Right forelimb (tissue), 1 donor: Measurements from ENCODE around the gene PRKG1.
"Not testable (repeated sequence)": the region's sequence is repeated elsewhere in the genome, so short reads cannot be mapped to it uniquely, and the experiment has no call there.

Experiments
- DNase-seq: peaks from one replicate; pipeline ENCODE4 v3.0.0-alpha.2; 2018

The PRKG1 gene

DNA sequence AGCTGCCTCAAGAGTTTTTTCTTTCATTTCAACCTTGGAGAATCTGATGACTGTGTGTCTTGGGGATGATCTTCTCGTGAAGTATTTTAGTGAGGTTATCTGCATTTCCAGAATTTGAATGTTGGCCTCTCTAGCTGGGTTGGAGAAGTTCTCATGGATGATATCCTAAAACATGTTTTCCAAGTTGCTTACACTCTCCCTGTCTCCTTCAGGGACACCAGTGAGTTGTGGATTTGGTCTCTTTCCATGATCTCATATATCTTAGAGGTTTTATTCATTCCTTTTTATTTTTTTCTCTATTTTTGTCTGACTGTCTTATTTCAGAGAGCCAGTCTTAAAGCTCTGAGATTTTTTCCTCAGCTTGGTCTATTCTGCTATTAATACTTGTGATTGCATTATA is 907.4 kb downstream of the PRKG1 start:
- DNase-seq, result no peak

DNA sequence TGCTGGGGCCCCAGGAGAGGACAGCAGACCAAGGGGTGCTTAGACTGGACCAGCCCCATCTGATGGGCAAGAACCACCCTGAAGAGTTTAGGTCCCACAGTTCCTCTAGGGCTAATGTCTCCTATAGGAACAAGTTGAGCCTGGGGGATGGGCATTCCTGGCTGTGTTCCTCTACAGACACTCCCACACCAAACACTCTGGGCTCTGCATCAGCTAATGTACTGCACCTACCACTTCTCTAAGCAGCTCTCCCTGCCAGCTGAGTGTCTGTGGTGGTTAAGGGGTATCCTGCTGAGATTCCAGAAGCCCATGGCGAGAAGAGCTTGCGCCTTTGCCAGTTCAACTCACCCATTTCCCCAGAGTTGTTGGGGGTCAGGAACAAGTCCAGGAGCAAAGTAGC is 909.2 kb downstream of the PRKG1 start:
- no peak for DNase-seq

DNA sequence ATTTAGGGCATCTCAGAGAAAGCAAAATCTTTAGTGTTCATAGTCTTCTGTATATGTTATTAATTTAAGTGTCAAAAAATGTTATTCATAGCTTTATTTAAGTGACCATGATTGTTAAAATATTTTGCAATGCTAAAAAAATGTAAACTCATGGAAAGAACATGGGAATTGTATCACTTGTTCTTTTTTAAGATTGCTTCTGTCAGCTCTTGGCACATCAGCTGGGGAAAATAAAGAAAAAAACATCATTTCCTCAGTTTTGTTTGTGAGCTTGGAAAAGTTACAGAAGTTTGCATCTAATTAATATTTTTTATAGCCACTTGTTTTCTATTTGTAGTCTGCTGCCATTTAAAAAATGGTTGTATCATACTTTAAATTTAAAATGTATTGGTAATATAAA is 911.0 kb downstream of the PRKG1 start:
- DNase-seq, result no peak

DNA sequence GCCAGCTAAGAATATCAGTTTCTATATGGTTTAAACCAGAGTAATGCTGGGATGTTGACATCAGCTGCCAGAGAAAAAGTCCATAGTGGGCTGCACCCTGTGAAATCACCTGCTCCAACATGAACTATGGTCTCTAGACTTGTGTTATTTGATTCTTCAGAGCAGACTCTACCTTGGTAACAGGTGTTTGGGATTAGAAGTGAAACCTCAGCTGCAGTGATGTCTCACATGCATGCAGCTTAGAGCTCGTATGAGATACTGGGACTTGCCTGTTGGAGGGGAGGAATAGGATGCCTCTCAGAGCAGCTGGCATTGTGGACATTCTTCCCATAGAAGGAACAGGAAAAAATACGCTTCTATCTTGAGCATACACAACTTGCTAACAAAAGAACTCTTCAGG is 912.2 kb downstream of the PRKG1 start:
- DNase-seq, result no peak

DNA sequence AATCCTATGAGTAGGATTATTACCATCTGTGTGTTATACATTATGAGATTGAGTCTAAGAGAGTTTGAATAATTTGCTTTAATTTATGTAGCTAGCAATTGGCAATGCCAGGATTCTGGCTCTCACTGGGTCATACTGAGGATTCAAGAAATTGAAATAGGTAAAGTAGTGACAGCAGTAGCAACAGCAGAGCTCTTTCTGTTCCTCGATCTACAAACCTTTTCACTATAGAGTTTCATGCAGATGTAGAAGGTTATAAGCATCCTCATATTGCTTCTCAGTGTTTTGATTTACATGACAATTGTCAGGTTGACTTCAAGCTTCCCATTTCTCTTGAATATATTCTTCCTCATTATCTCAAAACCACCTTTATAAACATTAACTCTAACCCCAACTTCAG is 919.2 kb downstream of the PRKG1 start:
- DNase-seq, result no peak

DNA sequence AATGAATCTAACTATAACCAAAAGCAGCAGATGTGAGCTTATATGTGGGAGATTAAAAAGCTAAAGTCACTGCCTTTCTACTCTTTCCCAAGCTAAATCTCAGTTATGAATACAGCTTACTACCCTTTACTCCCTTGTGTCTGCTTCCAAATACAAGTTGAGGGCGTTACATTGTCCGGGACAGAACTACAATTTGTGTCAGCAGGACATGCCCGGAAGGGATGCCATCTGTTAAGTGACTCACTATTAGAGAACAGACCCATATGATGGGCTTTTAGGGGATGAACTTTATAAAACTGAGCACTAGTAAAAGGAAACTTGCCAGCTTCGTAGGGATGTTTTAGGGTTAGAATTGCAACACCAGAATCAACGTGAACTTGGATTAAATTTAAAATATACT is 924.8 kb downstream of the PRKG1 start:
- DNase-seq, result no peak

- no peak for DNase-seq
Observed at GRCh38 chr10:52004342-52004949, 930.2 kb downstream of the PRKG1 start.

DNA sequence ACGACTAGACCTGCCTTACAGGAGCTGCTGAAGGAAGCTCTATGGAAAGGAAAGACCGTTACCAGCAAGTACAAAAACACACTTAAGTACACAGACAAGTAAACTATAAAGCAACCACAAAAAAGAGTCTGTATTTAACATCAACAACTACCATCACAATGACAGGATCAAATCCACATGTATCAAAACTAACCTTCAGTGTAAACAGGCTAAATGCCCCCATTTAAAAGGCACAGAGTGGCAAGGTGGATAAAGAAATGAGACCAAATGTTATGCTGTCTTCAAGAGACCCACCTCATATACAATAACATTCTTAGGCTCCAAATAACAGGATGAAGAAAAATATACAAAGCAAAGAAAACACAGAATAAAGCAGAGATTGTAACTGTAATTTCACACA is 932.8 kb downstream of the PRKG1 start:
- DNase-seq, result no peak

GRCh38 chr10:52011118-52011517 is 936.8 kb downstream of the PRKG1 start:
- no peak for DNase-seq

DNA sequence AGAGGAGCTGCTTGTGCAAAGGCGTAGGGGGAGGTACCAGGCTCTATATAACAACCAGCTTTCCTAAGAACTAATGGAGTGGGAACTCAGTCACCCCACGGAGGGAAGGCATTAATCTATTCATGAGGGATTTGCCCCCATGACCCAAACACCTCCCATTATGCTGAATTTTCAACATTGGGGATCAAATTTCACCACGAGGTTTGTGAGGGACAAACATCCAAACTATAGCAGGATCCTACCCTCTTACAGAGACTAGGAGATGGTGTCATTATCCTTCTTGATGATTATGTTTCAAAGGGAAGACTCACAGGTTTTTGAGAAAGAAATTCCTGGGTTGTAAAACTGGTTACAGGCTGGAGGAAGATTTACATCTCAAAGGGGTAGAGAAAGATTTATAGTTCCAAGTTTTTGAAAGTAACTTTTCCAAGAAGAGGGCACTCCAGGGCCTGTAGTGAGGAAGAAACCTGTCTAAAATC is 944.8 kb downstream of the PRKG1 start:
- no peak for DNase-seq

DNA sequence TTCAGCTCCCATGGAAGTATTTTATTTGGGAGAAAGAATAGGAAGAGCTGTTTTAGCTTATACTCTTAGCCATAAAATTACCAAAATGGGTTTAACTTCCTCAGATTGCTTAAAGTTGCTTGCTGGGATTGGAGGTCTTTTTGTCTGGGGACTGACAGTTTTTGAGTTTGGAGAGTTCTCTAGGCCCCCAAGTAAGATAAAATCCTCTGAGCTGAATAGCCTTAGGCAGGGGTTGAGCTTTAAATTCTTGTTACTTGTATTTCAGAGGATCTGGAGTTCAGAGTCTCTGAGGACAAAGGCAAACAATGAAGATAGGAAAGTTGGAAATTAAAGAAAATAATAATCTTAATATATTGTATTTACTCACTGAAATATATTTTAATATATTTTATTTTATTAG is 945.4 kb downstream of the PRKG1 start:
- DNase-seq, result no peak

DNA sequence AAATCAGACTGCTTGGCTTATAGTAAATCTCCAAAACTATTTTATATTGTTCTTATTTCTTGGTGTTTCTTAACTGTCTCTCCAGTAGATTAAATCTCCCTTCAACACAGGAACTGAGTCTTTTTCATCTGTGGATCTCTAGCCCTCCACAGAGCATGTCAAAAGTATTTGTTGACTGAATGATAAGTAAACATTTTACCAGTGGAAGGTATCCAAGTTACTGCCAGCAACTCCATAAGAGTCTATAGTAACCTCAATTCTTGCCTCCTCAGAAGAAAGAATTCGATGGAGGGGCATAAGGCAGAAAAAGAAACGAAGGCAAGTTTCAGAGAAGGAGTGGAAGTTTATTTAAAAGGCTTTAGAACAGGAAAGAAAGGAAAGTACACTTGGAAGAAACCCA is 945.9 kb downstream of the PRKG1 start:
- no peak for DNase-seq

- DNase-seq, result no peak
Observed at GRCh38 chr10:52020702-52021101, 946.4 kb downstream of the PRKG1 start.

- DNase-seq, result no peak
Observed at GRCh38 chr10:52027055-52027705, 952.9 kb downstream of the PRKG1 start.

GRCh38 chr10:52028523-52028858 is 954.2 kb downstream of the PRKG1 start:
- DNase-seq, result no peak

DNA sequence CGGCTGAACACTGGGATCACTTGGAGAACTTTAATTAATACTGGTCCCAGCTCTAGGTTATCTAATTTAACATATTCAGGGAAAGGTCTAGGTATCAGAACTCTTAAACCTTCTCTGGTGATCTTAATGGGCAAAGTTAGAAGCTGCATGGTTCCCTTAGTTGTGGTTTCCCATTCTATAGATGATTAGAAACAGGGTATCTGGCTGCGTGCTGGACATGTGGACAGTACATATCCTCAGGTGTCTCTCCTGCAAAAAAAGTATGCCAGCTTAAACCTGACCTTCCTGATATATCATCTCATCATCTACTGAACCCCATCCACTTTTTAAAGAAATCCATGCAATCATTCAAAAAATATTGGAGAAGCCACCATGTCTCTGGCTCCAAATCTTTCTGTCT is 955.3 kb downstream of the PRKG1 start:
- DNase-seq, result no peak

- DNase-seq, result no peak
Observed at GRCh38 chr10:52030051-52030790, 955.9 kb downstream of the PRKG1 start.

GRCh38 chr10:52030975-52031374 is 956.7 kb downstream of the PRKG1 start:
- DNase-seq, result no peak

DNA sequence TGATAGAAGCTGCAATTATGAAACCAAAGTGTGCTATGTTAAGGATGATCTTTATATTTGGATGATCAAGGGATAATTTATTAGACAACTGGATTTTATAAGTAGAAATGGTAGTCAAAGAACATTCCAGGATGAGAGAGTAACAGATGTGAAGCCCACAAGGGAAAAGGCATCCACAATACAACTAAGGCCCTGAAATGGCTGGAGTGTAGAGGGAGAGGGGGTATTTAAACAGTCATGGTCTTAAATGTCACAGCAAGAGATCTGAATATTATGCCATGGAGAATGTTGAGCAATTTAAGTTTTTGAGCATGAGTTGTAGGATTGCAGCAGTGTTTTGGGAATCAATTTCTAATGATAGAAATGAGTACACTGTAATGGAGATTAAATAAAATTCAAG is 957.5 kb downstream of the PRKG1 start:
- DNase-seq, result no peak

- DNase-seq, result no peak
Observed at GRCh38 chr10:52032681-52033629, 958.7 kb downstream of the PRKG1 start.

GRCh38 chr10:52039002-52039793 is 964.9 kb downstream of the PRKG1 start:
- DNase-seq, result not testable (repeated sequence)

DNA sequence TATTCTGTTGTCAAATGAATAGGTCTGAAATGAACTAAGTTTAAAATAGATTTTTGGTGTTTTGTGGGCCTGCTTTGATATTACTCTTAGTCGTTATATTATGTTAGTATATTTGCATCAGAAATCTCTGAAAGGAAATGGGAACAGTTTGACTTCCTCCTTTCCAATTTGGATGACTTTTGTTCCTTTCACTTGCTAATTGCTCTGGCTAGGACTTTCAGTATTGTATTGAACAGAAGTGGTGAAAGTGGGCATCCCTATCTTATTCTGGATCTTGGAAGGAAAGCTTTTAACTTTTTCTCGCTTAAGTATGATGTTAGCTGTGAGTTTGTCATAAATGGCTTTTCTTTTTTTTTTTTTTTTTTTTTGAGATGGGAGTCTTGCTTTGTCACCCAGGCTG is 966.2 kb downstream of the PRKG1 start:
- no peak for DNase-seq
